HFFc6 (cell line): ENCODE results near the gene JAK1. TPM values are rescaled to one million over a fixed set of nuclear protein-coding genes. Genes with fewer than 3 reads are reported as not detected.

Source experiments
- DNase-seq: peaks from one replicate; pipeline ENCODE4 v3.0.0-alpha.2; 2018
- H3K27ac Mint-ChIP-seq: 2 replicates; pipeline ENCODE4 v1.8.0; 2020; ENCODE audit warnings: mild to moderate bottlenecking, mixed read lengths
- H3K27me3 Mint-ChIP-seq: 2 replicates; pipeline ENCODE4 v1.8.0; 2021; ENCODE audit warnings: mild to moderate bottlenecking, moderate library complexity, mixed read lengths; ENCODE audit not compliant: insufficient read depth
- H3K36me3 Mint-ChIP-seq: 2 replicates; pipeline ENCODE4 v1.8.0; 2021; ENCODE audit warnings: low read depth, mixed read lengths
- H3K4me1 Mint-ChIP-seq: 2 replicates; pipeline ENCODE4 v1.8.0; 2020; ENCODE audit warnings: low read depth, mixed read lengths
- H3K4me3 Mint-ChIP-seq: 2 replicates; pipeline ENCODE4 v1.8.0; 2020; ENCODE audit warnings: mild to moderate bottlenecking, moderate library complexity, mixed read lengths
- H3K9me3 Mint-ChIP-seq: 2 replicates; pipeline ENCODE4 v1.8.0; 2020; ENCODE audit warnings: mild to moderate bottlenecking, mixed read lengths
- CTCF ChIP-seq: fragments of 200-600 bp; sonication (generic); IDR thresholded peaks from 2 replicates; pipeline ENCODE4 v1.5.0; 2021; ENCODE audit warnings: antibody characterized with exemption, mild to moderate bottlenecking
- total RNA-seq, 6 experiments: library from RNA; stranded (reverse); fragmentation: NEBNext Ultra II Directional; extraction: Animal tissue kit (Norgen Biotek cat#: 25700); gene quantifications; 2 replicates in 1 of 6; 3 replicates in 5 of 6; pipeline ENCODE4 v1.2.3, GENCODE V29; 2021

Gene JAK1
- total RNA-seq, 6 experiments from 2014 or later = 90.0 to 104 (median 98.3) TPM

GRCh38 chr1:64909031-64909430, 57.3 kb downstream of the JAK1 start:
- peaks cover 59% of the 10 kb centered on the region for H3K4me1 Mint-ChIP-seq
- H3K36me3 Mint-ChIP-seq = peaks cover 4% of the 10 kb centered on the region; the same call in 1 of the 2 replicates
- H3K4me3 Mint-ChIP-seq = 0 out of 2 replicates have a peak overlapping the region, but pooled peaks have one; percentile 3
- TF ChIP-seq CTCF = no peak
- DNase-seq = no peak
- peak overlapping the region; percentile 60 for H3K27ac Mint-ChIP-seq
- H3K27me3 Mint-ChIP-seq = no peaks in the 10 kb centered on the region; the same call in 1 of the 2 replicates
- H3K9me3 Mint-ChIP-seq = no peaks in the 10 kb centered on the region

DNA sequence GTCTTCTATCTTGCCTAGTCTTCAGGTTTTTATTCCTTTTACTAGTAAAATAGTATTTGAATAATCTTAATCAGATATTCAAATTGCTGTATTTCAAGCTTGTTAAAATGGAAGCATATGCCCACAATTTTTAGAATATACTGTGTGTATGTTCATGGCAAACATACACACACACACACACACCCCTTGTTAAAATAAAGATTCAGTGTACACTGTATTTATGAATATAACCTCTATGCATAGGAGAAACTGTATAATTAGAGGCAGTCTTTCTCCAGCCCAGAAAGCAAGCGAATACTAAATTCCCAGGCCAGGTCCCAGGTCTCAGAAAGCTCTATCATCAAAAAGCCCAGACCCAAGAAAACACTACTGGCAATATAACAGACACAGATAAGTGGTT, 57.8 kb downstream of the JAK1 start:
- H3K4me3 Mint-ChIP-seq = no peak overlapping the region
- H3K9me3 Mint-ChIP-seq = no peaks in the 10 kb centered on the region
- peaks cover 57% of the 10 kb centered on the region for H3K4me1 Mint-ChIP-seq
- H3K27me3 Mint-ChIP-seq = no peaks in the 10 kb centered on the region; the same call in 1 of the 2 replicates
- H3K27ac Mint-ChIP-seq = no peak overlapping the region; the same call in 1 of the 2 replicates
- TF ChIP-seq CTCF = no peak
- DNase-seq = no peak
- peaks cover 4% of the 10 kb centered on the region; the same call in 1 of the 2 replicates for H3K36me3 Mint-ChIP-seq

DNA sequence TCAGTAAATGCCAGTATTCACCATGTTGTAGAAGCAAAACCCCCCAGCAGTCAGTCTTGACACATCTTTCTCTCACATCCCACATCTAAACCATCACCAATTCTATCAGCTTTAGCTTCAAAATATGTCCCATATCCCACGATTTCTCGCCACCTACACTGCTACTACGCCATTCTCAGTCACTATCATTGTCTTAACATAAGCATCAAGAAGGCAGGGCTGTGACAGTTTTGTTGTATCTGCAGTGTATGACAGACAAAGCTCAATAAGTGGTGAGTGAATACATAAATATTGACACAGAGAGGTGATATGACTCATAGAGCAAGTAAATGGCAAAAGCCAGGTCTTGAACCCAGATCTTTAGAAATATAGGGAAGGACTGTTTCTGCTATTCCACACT, 59.9 kb downstream of the JAK1 start:
- Mint-ChIP-seq H3K36me3 (peaks cover 4% of the 10 kb centered on the region; the same call in 1 of the 2 replicates), H3K4me3 (no peak overlapping the region), H3K27ac (no peak overlapping the region), H3K4me1 (peaks cover 46% of the 10 kb centered on the region), H3K27me3 (no peaks in the 10 kb centered on the region; the same call in 1 of the 2 replicates), H3K9me3 (no peaks in the 10 kb centered on the region)
- TF ChIP-seq CTCF = no peak
- no peak for DNase-seq

GRCh38 chr1:64903593-64903992, 62.8 kb downstream of the JAK1 start:
- Mint-ChIP-seq H3K27ac (no peak overlapping the region), H3K36me3 (peaks cover 8% of the 10 kb centered on the region; the same call in 1 of the 2 replicates), H3K27me3 (no peaks in the 10 kb centered on the region), H3K4me1 (peaks cover 41% of the 10 kb centered on the region), H3K4me3 (no peak overlapping the region), H3K9me3 (no peaks in the 10 kb centered on the region)
- no peak for DNase-seq
- TF ChIP-seq CTCF = no peak

- no peak overlapping the region for H3K4me3 Mint-ChIP-seq
Measured at GRCh38 chr1:64901663-64902062, 64.7 kb downstream of the JAK1 start.

More at GRCh38 chr1:64901663-64902062, 64.7 kb downstream of the JAK1 start:
- DNase-seq = no peak
- H3K36me3 Mint-ChIP-seq = peaks cover 8% of the 10 kb centered on the region; the same call in 1 of the 2 replicates
- no peak overlapping the region for H3K27ac Mint-ChIP-seq
- peaks cover 53% of the 10 kb centered on the region for H3K4me1 Mint-ChIP-seq
- TF ChIP-seq CTCF = no peak
- peaks cover under 1% of the 10 kb centered on the region; the same call in 1 of the 2 replicates for H3K27me3 Mint-ChIP-seq
- no peaks in the 10 kb centered on the region for H3K9me3 Mint-ChIP-seq
